DND-41 (cell line): Measurements from ENCODE around the gene HDAC4.

Source experiments
- CTCF ChIP-seq: IDR thresholded peaks from 2 replicates; pipeline ENCODE4 v1.5.1; 2012; ENCODE audit warnings: borderline replicate concordance, low read length, moderate library complexity, mild to moderate bottlenecking; ENCODE audit not compliant: poor library complexity, severe bottlenecking; ENCODE audit errors: extremely low read depth
- EZH2 ChIP-seq: IDR thresholded peaks from 3 replicates; pipeline ENCODE4 v1.6.1; 2012; ENCODE audit warnings: borderline replicate concordance, low read depth, mild to moderate bottlenecking, moderate library complexity, low read length, inconsistent platforms; ENCODE audit not compliant: severe bottlenecking

DNA sequence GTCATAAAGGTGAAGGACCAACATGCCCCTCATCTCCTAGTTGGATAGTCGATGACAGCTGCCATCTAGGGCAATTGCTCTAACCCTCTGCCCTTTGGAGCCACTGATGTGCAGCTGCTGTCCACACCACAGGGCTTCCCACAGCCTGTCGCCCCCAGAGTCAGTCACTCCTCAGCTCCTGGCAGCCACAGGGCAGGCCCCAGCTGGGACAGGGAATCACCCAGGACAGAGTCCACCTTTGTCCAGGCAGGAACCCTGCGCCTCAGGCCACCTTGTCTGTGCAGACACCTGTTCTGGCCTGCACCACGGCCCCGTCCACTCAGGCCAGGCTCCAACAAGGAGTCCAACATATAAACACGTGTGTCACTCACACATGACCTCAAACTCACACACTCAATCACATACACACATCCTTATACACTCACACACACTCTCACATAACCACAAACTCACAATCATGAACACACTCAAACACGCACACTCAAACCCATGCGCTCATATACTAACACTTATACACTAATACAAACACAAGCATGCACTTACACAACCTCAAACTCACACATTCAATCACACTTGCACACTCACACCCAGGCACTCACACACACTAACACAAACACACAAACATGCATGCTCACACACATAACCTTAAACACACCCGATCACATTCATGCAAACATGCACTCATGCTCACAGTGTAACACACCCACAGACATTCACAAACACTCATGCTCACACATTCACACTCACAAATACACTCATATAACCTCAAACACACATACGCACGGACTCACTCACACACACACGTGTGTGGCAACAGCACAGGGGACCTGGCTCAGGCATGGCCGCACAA is 29.7 kb downstream of the HDAC4 start:
- no peak for TF ChIP-seq CTCF
- no peak for TF ChIP-seq EZH2
